Activated T-cell treated with anti-CD3 and anti-CD28 coated beads, Interleukin-2, amount 50 U/mL, for 72 hours (primary cell): ENCODE data around the gene PRKN. TPM values are rescaled to one million over a fixed set of nuclear protein-coding genes. Genes with fewer than 3 reads are reported as not detected.
"Not testable (repeated sequence)": the region's sequence is repeated elsewhere in the genome, so short reads cannot be mapped to it uniquely, and the experiment has no call there.

Experiments used
- ATAC-seq, 2 donors: fragments of 150-1000 bp; cut with Tn5 transposase; replicated peaks in 1 of 2; 2 replicates each; pipeline ENCODE4 v1.10.0; 2021; ENCODE audit warnings: moderate library complexity in 2 of 2, mild to moderate bottlenecking in 1 of 2
- DNase-seq, 2 donors: peaks; one replicate each; pipeline ENCODE4 v3.0.0; 2021 to 2022; ENCODE audit warnings: mixed read lengths in 1 of 2
- H3K27ac Mint-ChIP-seq: one replicate; pipeline ENCODE4 v1.8.0; 2022; ENCODE audit warnings: mild to moderate bottlenecking, moderate library complexity, mixed read lengths
- H3K27me3 Mint-ChIP-seq: one replicate; pipeline ENCODE4 v1.8.0; 2022; ENCODE audit warnings: low read depth, mixed read lengths
- H3K36me3 Mint-ChIP-seq, 2 donors: one replicate each; pipeline ENCODE4 v1.8.0; 2022; ENCODE audit warnings: mixed read lengths in 2 of 2, mild to moderate bottlenecking in 1 of 2; ENCODE audit not compliant: insufficient read depth in 2 of 2
- H3K4me1 Mint-ChIP-seq: one replicate; pipeline ENCODE4 v1.8.0; 2022; ENCODE audit warnings: low read depth, mixed read lengths
- H3K4me3 Mint-ChIP-seq, 2 donors: one replicate each; pipeline ENCODE4 v1.8.0; 2022; ENCODE audit warnings: mild to moderate bottlenecking in 2 of 2, mixed read lengths in 2 of 2, moderate library complexity in 2 of 2
- H3K9me3 Mint-ChIP-seq, 2 donors: one replicate each; pipeline ENCODE4 v1.8.0; 2022; ENCODE audit warnings: mixed read lengths in 2 of 2
- total RNA-seq, 2 donors: library from RNA; stranded (reverse); gene quantifications; one replicate each; pipeline ENCODE4 v1.2.3, GENCODE V29; 2022

Gene PRKN
- total RNA-seq, 2 donors from 2014 or later, result 2.5 to 2.8 TPM

GRCh38 chr6:161835500-161836215 lies 891.9 kb downstream of the PRKN start:
- Mint-ChIP-seq H3K9me3 (no peaks in the 10 kb centered on the region), H3K36me3 (no peaks in the 10 kb centered on the region), H3K4me3 (no peak overlapping the region), H3K27me3 (no peaks in the 10 kb centered on the region), H3K4me1 (no peaks in the 10 kb centered on the region), H3K27ac (no peak overlapping the region)
- DNase-seq (no peak), ATAC-seq (no peak)

- no peaks in the 10 kb centered on the region for H3K27me3 Mint-ChIP-seq
- ATAC-seq (no peak), DNase-seq (no peak)
- no peaks in the 10 kb centered on the region for H3K9me3 Mint-ChIP-seq
- no peak overlapping the region for H3K4me3 Mint-ChIP-seq
- no peaks in the 10 kb centered on the region for H3K36me3 Mint-ChIP-seq
- H3K4me1 Mint-ChIP-seq, result no peaks in the 10 kb centered on the region
- H3K27ac Mint-ChIP-seq, result no peak overlapping the region
Measured at GRCh38 chr6:161834426-161834825, 893.1 kb downstream of the PRKN start.

- Mint-ChIP-seq H3K9me3 (no peaks in the 10 kb centered on the region), H3K36me3 (no peaks in the 10 kb centered on the region), H3K4me1 (no peaks in the 10 kb centered on the region), H3K27me3 (no peaks in the 10 kb centered on the region), H3K27ac (no peak overlapping the region), H3K4me3 (no peak overlapping the region)
- ATAC-seq (no peak), DNase-seq (no peak)
Measured at GRCh38 chr6:161833099-161833860, 894.3 kb downstream of the PRKN start.

GRCh38 chr6:161832622-161833021 lies 894.9 kb downstream of the PRKN start:
- Mint-ChIP-seq H3K4me1 (no peaks in the 10 kb centered on the region), H3K9me3 (no peaks in the 10 kb centered on the region), H3K27me3 (no peaks in the 10 kb centered on the region), H3K4me3 (no peak overlapping the region), H3K27ac (no peak overlapping the region), H3K36me3 (no peaks in the 10 kb centered on the region)
- no peak for DNase-seq
- ATAC-seq, result no peak

- H3K36me3 Mint-ChIP-seq, result no peaks in the 10 kb centered on the region
- no peak overlapping the region for H3K4me3 Mint-ChIP-seq
- H3K27me3 Mint-ChIP-seq, result no peaks in the 10 kb centered on the region
- DNase-seq (no peak), ATAC-seq (no peak)
- no peak overlapping the region for H3K27ac Mint-ChIP-seq
- H3K9me3 Mint-ChIP-seq, result no peaks in the 10 kb centered on the region
- H3K4me1 Mint-ChIP-seq, result no peaks in the 10 kb centered on the region
Measured at GRCh38 chr6:161830866-161831616, 896.5 kb downstream of the PRKN start.

- DNase-seq (no peak), ATAC-seq (no peak)
- Mint-ChIP-seq H3K27ac (no peak overlapping the region), H3K27me3 (no peaks in the 10 kb centered on the region), H3K9me3 (no peaks in the 10 kb centered on the region), H3K4me3 (no peak overlapping the region), H3K4me1 (no peaks in the 10 kb centered on the region), H3K36me3 (no peaks in the 10 kb centered on the region)
Measured at GRCh38 chr6:161829291-161829729, 898.3 kb downstream of the PRKN start.

GRCh38 chr6:161828355-161828754 lies 899.2 kb downstream of the PRKN start:
- Mint-ChIP-seq H3K27me3 (no peaks in the 10 kb centered on the region), H3K4me3 (no peak overlapping the region), H3K9me3 (no peaks in the 10 kb centered on the region), H3K4me1 (no peaks in the 10 kb centered on the region), H3K27ac (no peak overlapping the region), H3K36me3 (no peaks in the 10 kb centered on the region)
- ATAC-seq (no peak), DNase-seq (no peak)

GRCh38 chr6:161826512-161826911 lies 901.1 kb downstream of the PRKN start:
- Mint-ChIP-seq H3K4me1 (no peaks in the 10 kb centered on the region), H3K27me3 (no peaks in the 10 kb centered on the region), H3K36me3 (no peaks in the 10 kb centered on the region), H3K9me3 (no peaks in the 10 kb centered on the region), H3K27ac (no peak overlapping the region), H3K4me3 (no peak overlapping the region)
- ATAC-seq (no peak), DNase-seq (no peak)

GRCh38 chr6:161822204-161822603 lies 905.4 kb downstream of the PRKN start:
- H3K4me3 Mint-ChIP-seq, H3K9me3 Mint-ChIP-seq, H3K36me3 Mint-ChIP-seq, H3K27me3 Mint-ChIP-seq, ATAC-seq, DNase-seq, H3K4me1 Mint-ChIP-seq, H3K27ac Mint-ChIP-seq: not testable (repeated sequence)

- ATAC-seq (no peak), DNase-seq (no peak)
- Mint-ChIP-seq H3K27ac (no peak overlapping the region), H3K9me3 (no peaks in the 10 kb centered on the region), H3K4me1 (no peaks in the 10 kb centered on the region), H3K4me3 (no peak overlapping the region), H3K36me3 (no peaks in the 10 kb centered on the region), H3K27me3 (no peaks in the 10 kb centered on the region)
Measured at GRCh38 chr6:161817881-161818280, 909.7 kb downstream of the PRKN start.

- ATAC-seq (no peak), DNase-seq (no peak)
- Mint-ChIP-seq H3K36me3 (no peaks in the 10 kb centered on the region), H3K4me1 (no peaks in the 10 kb centered on the region), H3K9me3 (peaks cover 0 to 1% of the 10 kb centered on the region in 2 donors), H3K4me3 (no peak overlapping the region), H3K27me3 (no peaks in the 10 kb centered on the region), H3K27ac (no peak overlapping the region)
Measured at GRCh38 chr6:161815965-161816364, 911.6 kb downstream of the PRKN start.

- H3K27me3 Mint-ChIP-seq, result no peaks in the 10 kb centered on the region
- no peaks in the 10 kb centered on the region for H3K36me3 Mint-ChIP-seq
- H3K4me1 Mint-ChIP-seq, result no peaks in the 10 kb centered on the region
- no peak overlapping the region for H3K4me3 Mint-ChIP-seq
- no peak overlapping the region for H3K27ac Mint-ChIP-seq
- ATAC-seq (no peak), DNase-seq (no peak)
- H3K9me3 Mint-ChIP-seq, result peaks cover 0 to 1% of the 10 kb centered on the region in 2 donors
Measured at GRCh38 chr6:161813156-161813555, 914.4 kb downstream of the PRKN start.

GRCh38 chr6:161809971-161810370 lies 917.6 kb downstream of the PRKN start:
- no peaks in the 10 kb centered on the region for H3K27me3 Mint-ChIP-seq
- ATAC-seq (no peak), DNase-seq (no peak)
- H3K27ac Mint-ChIP-seq, result no peak overlapping the region
- H3K9me3 Mint-ChIP-seq, result peaks cover 0 to 1% of the 10 kb centered on the region in 2 donors
- H3K36me3 Mint-ChIP-seq, result no peaks in the 10 kb centered on the region
- no peaks in the 10 kb centered on the region for H3K4me1 Mint-ChIP-seq
- no peak overlapping the region for H3K4me3 Mint-ChIP-seq
